ENCODE results near the gene AKR7A2.

Gene AKR7A2

GRCh38 chr1:19268445-19268844, 43.5 kb downstream of the AKR7A2 start:
- TF ChIP-seq, protein P1, sequence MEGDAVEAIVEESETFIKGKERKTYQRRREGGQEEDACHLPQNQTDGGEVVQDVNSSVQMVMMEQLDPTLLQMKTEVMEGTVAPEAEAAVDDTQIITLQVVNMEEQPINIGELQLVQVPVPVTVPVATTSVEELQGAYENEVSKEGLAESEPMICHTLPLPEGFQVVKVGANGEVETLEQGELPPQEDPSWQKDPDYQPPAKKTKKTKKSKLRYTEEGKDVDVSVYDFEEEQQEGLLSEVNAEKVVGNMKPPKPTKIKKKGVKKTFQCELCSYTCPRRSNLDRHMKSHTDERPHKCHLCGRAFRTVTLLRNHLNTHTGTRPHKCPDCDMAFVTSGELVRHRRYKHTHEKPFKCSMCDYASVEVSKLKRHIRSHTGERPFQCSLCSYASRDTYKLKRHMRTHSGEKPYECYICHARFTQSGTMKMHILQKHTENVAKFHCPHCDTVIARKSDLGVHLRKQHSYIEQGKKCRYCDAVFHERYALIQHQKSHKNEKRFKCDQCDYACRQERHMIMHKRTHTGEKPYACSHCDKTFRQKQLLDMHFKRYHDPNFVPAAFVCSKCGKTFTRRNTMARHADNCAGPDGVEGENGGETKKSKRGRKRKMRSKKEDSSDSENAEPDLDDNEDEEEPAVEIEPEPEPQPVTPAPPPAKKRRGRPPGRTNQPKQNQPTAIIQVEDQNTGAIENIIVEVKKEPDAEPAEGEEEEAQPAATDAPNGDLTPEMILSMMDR (IDR thresholded peaks at IDR 0.05): no peak

GRCh38 chr1:19262744-19263143, 49.2 kb downstream of the AKR7A2 start:
- no peaks in the 10 kb centered on the region for H3K9me3 ChIP-seq
- H3K27ac ChIP-seq: no peak overlapping the region
- TF ChIP-seq, protein P1 (IDR thresholded peaks at IDR 0.05): no peak
- no peaks in the 10 kb centered on the region for H3K27me3 ChIP-seq
- H3K36me3 ChIP-seq: peaks cover 6% of the 10 kb centered on the region
- no peaks in the 10 kb centered on the region for H3K4me1 ChIP-seq (ENCODE audit: control insufficient read depth in 1 of 2, insufficient read depth in 1 of 2, low read depth in 1 of 2, low read length in 1 of 2)
- no peak overlapping the region for H3K4me3 ChIP-seq (ENCODE audit: low read depth in 1 of 2, low read length in 1 of 2)

More at GRCh38 chr1:19268445-19268844, 43.5 kb downstream of the AKR7A2 start:
- no peaks in the 10 kb centered on the region for H3K36me3 ChIP-seq
- no peaks in the 10 kb centered on the region for H3K4me1 ChIP-seq (ENCODE audit: control insufficient read depth in 1 of 2, insufficient read depth in 1 of 2, low read depth in 1 of 2, low read length in 1 of 2)
- H3K27ac ChIP-seq: no peak overlapping the region
- H3K4me3 ChIP-seq (ENCODE audit: low read depth in 1 of 2, low read length in 1 of 2): no peak overlapping the region
- H3K9me3 ChIP-seq: no peaks in the 10 kb centered on the region
- H3K27me3 ChIP-seq: peaks cover 21% of the 10 kb centered on the region

- no peaks in the 10 kb centered on the region for H3K9me3 ChIP-seq
- no peaks in the 10 kb centered on the region for H3K4me1 ChIP-seq (ENCODE audit: control insufficient read depth in 1 of 2, insufficient read depth in 1 of 2, low read depth in 1 of 2, low read length in 1 of 2)
- peaks cover 13% of the 10 kb centered on the region for H3K36me3 ChIP-seq
- H3K27me3 ChIP-seq: no peaks in the 10 kb centered on the region
- TF ChIP-seq, protein P1 (IDR thresholded peaks at IDR 0.05): no peak
- no peak overlapping the region for H3K27ac ChIP-seq
- H3K4me3 ChIP-seq (ENCODE audit: low read depth in 1 of 2, low read length in 1 of 2): no peak overlapping the region
These were observed 49.9 kb downstream of the AKR7A2 start for GRCh38 chr1:19262047-19262446.

DNA sequence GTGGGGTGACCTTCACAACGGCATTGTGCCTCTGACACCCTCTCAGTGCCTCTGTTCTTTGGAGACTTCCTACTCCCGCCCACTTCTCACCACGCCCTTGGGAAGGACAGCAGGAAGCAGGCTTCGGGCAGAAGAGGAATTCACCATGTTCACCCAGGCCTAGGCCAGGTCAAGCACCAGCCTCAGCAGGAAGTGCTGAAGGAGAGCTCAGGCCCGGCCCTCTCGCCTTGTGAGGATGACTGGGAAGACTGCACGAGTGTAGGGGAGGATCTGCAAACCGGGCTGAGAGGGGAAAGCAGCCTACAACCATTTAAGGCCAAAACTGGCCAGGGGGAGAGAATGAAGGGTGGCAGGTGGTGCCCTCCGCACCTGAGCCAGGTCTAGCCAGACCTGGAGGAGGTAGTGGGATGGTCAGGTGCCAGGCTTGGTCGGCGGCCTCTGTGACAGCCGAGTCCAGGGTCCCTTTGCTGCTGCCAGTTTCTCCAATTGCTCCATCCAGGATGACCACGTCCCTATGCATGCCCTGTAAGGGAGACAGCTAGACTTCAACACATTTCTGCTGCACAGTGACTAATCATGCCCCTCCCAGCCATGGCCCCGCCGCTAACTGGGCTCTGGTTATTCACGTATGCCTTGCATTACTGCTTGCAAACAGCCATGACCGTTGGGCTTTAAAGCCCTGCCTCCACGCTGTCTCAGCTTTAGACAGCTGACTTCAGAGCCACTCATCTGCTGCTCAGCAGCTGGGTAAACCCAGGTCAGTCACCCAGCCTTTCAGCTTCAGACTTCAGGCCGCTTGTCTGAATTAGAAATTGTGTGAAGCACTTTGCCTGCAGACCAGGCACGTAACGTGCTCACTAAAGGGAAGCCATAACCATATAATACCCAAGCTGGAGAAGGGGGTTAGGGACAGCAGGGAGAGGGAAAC, 51.5 kb downstream of the AKR7A2 start:
- TF ChIP-seq, protein P1 (IDR thresholded peaks at IDR 0.05): no peak
- Histone ChIP-seq H3K27me3 (no peaks in the 10 kb centered on the region), H3K36me3 (peaks cover 16% of the 10 kb centered on the region), H3K27ac (no peak overlapping the region), H3K9me3 (no peaks in the 10 kb centered on the region), H3K4me3 (ENCODE audit: low read depth in 1 of 2, low read length in 1 of 2) (no peak overlapping the region), H3K4me1 (ENCODE audit: control insufficient read depth in 1 of 2, insufficient read depth in 1 of 2, low read depth in 1 of 2, low read length in 1 of 2) (no peaks in the 10 kb centered on the region)

GRCh38 chr1:19258353-19258752, 53.6 kb downstream of the AKR7A2 start:
- H3K4me3 ChIP-seq (ENCODE audit: low read depth in 1 of 2, low read length in 1 of 2): no peak overlapping the region
- H3K36me3 ChIP-seq: peaks cover 16% of the 10 kb centered on the region

More at GRCh38 chr1:19258353-19258752, 53.6 kb downstream of the AKR7A2 start:
- Histone ChIP-seq H3K9me3 (no peaks in the 10 kb centered on the region), H3K4me1 (ENCODE audit: control insufficient read depth in 1 of 2, insufficient read depth in 1 of 2, low read depth in 1 of 2, low read length in 1 of 2) (no peaks in the 10 kb centered on the region), H3K27me3 (no peaks in the 10 kb centered on the region), H3K27ac (no peak overlapping the region)
- TF ChIP-seq, protein P1 (IDR thresholded peaks at IDR 0.05): no peak

All from neutrophil (primary cell).